RPMI7951 (cell line): ENCODE results near the gene TRPT1. TPM values are rescaled to one million over a fixed set of nuclear protein-coding genes. Genes with fewer than 3 reads are reported as not detected.
A peak's percentile ranks its signal among the peaks of the same experiment; 100 is the strongest.

ENCODE experiments used
- DNase-seq: peaks from one replicate; pipeline ENCODE4 v3.0.0-alpha.2; 2012; ENCODE audit warnings: low read depth
- total RNA-seq: library from RNA; depleted of rRNA; stranded (reverse); fragments of >200 nt; shearing (Covaris generic); gene quantifications from 2 replicates; pipeline ENCODE4 v1.2.3, GENCODE V29; 2014

TRPT1 gene
- total RNA-seq, 1 experiment from 2014 or later = 67.2 TPM

DNA sequence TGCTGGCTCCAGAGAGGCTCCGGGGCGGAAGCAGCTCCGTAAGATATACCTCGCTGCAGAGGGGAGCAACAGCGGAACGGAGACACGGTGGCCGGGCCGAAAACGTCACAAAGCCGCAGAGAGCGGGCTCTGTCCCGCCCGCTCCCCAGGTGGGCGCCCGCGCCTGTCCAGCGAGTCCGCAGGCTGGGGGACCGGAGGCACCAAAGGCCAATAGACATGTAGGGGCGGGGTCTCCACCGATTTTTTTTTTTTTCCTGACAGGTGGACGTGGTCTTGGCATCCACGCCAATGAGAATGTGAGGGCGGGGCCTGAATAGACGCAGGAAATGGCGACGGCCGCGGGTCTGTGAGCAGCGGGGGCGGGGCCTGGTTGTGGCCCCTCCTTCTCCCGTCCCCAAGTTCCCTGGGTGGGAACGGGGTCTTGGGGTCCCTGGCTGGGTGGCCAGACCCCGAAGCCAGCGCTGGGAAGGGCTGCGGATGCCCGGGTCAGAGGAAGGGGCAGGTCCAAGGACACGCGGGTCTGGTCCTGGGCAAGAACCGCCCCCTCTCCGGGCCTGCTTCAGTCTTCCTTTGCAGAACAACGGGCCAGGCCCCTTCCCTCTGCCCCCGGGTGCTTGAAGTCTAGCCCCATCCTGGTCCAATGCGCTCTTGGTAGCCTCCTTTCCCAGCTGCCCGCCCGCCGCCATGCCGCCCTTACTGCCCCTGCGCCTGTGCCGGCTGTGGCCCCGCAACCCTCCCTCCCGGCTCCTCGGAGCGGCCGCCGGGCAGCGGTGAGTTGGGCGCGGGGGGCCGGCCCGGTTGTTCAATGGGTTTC is 4.4 kb upstream of the TRPT1 start, which contains the start of gene DNAJC4:
Gene DNAJC4, plus strand, starts transcription at position 378 of the 814 bp plus-strand sequence. Its CDS starts 307 bp downstream, at position 685.
- peak; percentile 85 for DNase-seq

DNA sequence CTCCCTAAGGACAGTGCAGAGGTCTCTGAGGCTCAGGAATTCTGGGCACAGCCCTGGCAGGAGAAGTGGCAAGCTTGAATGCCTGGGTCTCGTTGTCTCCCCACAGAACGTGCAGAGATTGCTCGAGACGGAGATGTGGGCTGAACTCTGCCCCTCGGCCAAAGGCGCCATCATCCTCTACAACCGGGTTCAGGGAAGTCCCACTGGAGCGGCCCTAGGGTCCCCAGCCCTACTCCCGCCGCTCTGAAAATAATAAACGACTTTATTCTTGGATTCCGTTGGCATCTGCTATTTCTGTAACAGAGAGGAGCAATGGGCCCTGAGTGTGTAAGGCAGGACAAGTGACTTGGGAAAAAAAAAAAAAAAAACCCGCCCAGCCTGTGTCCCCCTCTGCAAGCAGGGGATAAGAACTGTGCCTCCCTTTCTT is 3.8 kb upstream of the TRPT1 start:
- no peak for DNase-seq

DNA sequence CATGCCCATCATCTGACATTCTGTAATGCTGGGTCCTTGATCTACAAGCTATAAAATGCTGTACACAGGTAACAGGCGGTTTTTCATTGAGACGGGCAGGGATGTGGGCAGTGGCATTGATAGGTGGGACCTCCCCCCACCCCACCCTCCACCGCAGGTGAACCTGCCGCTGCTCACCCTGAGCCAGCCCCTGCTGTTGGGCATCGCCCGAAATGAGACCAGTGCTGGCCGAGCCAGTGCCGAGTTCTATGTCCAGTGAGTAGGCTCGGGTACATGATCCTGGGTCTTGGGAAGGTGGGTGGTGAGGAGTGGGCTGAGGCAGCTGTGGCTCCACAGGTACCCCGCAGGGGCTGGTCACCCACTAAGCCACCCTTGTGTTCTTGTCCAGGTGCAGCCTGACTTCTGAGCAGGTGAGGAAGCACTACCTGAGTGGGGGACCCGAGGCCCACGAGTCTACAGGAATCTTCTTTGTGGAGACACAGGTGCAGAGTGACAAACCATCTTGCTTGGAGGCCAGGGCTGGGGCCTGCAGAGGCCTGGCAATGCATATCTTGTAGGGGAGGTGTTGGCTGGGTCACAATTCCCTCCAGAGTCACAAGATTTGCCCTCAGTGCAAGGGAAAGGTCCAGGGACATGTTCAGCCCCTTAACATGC is 3.2 kb upstream of the TRPT1 start:
- no peak for DNase-seq

DNA sequence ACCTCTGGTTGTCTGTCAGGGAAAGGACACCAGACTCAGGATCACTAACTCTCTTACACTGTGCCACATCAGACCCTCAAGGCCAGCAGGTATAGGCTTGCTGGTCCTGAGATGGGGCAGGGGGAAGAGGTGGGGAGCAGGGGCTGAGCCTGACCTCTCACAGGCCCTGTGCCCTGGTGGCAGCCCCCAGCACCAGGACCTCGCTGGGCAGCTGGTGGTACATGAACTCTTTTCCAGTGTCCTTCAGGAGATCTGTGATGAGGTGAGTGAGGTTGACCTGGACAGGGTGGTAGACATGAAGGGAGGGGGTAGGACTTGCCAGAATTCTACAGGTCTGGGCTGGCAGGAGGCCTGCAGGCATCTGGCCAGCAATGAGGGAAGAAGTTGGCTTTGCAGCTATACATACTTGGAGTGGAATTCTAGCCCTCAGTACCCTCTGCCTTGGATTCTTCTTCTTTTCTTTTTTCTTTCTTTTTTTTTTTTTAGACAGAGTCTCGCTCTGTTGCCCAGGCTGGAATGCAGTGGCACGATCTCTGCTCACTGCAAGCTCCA is 1.5 kb upstream of the TRPT1 start:
- DNase-seq = no peak

DNA sequence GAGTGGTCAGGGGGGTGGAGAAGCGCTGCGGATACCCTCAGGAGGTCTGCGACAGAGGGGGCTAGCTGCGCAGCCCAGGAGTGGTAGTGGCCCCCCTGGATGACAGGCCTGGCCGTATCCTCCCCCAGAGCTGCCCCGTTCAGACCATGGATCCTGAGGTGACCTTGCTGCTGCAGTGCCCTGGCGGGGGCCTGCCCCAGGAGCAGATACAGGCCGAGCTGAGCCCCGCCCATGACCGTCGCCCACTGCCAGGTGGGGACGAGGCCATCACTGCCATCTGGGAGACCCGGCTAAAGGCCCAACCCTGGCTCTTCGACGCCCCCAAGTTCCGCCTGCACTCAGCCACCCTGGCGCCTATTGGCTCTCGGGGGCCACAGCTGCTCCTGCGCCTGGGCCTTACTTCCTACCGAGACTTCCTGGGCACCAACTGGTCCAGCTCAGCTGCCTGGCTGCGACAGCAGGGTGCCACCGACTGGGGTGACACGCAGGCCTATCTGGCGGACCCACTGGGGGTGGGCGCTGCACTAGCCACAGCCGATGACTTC is 593 bp upstream of the TRPT1 start:
- peak; percentile 50 for DNase-seq

DNA sequence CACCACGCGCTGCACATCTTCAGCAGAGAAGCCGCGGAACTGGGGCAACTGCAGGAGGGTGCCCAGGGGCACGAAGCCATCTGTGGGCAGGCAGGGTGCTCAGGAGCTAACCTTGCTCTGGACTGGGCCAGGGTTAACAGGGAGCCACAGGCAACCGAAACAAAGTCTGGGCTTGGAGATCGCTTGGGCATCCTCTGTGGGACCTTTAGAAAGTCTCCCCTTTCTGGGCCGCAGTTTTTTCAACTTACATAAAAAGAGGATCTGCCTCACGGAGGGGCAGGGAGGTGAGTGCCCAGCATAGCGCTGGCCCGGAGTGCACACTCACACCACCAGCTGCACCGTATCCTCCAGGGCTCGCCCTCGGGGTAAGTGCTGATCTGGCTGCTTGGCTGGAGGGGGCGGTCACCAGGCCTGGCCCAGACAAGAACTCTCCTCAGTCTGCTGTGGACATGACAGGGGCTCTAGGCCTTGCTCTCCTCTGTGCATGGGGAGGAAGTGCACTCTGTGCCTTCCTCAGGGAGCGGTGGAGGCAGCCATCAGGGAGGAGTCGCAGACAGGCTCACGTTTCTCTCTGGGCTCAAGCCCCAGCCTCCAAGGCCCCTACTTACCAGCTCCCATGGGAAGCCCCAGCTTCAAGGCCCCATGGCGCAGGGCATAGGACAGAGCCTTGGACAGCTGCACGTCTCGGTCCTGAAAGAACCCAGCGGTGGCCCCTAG is 937 bp downstream of the TRPT1 start:
- peak; percentile 32 for DNase-seq

DNA sequence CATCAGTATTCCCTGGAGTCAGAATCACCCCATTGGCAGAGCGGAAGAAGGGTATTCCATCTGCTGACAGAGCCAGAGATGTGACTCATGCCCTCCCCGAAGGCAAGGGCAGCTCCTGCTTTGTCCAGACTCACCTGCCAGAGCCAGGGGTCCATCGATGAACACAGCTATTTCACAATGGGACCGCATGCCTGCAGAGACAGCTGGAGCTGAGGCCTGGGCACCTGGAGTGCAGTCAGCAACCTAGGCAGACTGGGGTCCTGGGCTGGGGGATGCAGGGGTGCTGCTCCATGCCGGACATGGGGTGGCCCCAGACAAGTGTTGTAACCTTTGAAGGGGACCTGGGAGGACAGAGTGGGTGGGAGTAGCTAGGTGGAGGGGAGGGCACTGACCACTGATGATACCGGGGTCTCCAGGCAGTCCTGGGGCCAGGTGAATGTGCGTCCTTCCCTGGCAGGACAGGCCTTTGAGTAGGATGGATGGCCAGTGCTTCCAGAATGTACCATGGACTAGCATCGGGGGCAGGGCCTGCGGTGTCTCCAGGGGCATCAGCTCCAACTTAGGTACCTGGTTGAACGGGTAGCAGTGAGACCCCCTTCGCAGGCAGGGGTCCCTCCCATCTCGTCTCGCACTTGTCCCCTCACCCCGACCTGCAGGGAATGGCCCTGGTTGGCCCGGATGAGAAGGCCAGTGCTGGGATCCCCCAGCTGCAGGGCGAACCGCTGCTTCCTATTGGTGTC is 1.7 kb downstream of the TRPT1 start:
- peak; percentile 74 for DNase-seq

DNA sequence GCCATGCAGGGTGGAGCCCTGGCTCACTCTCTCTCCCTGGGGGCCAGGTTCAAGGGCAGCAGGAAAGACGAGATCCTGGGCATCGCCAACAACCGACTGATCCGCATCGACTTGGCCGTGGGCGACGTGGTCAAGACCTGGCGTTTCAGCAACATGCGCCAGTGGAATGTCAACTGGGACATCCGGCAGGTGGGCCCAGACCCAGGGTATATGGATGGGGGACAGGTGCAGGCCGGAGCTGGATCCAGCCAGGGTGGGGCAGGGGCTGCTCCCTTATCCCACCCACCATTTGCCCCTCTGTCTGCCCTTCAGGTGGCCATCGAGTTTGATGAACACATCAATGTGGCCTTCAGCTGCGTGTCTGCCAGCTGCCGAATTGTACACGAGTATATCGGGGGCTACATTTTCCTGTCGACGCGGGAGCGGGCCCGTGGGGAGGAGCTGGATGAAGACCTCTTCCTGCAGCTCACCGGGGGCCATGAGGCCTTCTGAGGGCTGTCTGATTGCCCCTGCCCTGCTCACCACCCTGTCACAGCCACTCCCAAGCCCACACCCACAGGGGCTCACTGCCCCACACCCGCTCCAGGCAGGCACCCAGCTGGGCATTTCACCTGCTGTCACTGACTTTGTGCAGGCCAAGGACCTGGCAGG is 2.9 kb downstream of the TRPT1 start:
- no peak for DNase-seq

DNA sequence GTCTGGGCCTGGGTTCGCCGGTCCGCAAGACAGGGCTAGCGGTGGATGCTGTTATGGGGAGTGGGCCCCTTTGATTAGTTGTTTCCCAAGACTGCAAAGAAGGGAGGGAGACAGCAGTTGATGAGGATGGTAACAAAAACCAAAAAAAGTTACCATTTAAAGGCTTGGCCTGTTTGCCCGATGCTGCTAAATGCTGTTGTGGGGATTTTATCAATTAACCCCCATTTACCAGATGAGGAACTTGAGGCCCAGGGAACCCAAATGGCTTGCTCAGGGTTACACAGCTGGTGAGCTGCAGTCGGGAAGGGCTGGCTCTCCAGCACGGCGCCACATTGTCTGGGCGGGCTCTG is 3.4 kb downstream of the TRPT1 start:
- no peak for DNase-seq

DNA sequence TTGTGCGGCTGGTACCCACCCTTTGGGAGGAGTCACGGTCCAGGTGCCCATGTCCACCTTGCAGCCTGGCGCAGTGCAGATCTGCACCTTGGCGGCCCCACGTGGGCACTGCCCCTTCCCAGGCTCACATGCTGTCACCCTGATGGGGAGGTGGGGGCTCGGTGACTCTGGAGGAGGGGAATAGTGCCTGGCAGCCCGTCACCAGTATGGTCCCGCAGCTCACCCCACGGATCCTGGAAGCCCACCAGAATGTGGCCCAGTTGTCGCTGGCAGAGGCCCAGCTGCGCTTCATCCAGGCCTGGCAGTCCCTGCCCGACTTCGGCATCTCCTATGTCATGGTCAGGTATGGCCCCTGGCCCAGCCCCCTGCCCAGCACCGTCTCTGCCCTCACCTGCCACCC is 5.2 kb downstream of the TRPT1 start:
- no peak for DNase-seq

DNA sequence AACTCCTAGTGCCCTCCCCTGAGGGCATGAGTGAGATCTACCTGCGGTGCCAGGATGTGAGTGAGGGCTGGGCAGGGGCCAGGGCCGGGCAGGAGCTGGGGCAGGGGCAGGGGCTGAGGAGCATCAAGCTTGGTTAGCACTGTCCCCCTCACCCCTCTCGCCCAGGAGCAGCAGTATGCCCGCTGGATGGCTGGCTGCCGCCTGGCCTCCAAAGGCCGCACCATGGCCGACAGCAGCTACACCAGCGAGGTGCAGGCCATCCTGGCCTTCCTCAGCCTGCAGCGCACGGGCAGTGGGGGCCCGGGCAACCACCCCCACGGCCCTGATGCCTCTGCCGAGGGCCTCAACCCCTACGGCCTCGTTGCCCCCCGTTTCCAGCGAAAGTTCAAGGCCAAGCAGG is 5.7 kb downstream of the TRPT1 start:
- DNase-seq = no peak

DNA sequence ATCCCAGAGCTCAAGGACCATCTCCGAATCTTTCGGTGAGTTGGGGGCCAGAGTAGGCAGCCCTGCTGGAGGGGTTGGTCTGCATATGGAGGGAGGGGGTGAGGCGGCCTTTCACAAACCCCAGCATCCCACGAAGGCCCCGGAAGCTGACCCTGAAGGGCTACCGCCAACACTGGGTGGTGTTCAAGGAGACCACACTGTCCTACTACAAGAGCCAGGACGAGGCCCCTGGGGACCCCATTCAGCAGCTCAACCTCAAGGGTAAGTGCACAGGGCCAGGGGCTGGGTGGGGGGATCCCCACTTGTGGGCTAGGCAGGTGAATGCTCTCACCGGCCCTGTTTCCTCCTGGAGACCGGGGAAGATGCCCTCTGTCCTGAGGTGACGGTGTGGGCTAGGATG is 6.2 kb downstream of the TRPT1 start:
- no peak for DNase-seq

DNA sequence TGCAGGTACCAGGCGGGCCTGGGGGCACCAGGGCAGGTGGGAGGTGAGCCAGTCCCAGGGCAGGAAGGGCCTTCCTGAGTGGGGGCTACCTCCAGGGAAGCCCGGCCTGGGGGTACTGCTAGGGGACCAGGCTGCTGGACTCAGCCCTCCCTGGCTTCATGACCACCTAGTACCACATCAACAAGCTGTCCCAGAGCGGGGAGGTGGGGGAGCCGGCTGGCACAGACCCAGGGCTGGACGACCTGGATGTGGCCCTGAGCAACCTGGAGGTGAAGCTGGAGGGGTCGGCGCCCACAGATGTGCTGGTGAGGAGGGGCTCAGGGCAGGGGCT is 6.7 kb downstream of the TRPT1 start:
- no peak for DNase-seq

DNA sequence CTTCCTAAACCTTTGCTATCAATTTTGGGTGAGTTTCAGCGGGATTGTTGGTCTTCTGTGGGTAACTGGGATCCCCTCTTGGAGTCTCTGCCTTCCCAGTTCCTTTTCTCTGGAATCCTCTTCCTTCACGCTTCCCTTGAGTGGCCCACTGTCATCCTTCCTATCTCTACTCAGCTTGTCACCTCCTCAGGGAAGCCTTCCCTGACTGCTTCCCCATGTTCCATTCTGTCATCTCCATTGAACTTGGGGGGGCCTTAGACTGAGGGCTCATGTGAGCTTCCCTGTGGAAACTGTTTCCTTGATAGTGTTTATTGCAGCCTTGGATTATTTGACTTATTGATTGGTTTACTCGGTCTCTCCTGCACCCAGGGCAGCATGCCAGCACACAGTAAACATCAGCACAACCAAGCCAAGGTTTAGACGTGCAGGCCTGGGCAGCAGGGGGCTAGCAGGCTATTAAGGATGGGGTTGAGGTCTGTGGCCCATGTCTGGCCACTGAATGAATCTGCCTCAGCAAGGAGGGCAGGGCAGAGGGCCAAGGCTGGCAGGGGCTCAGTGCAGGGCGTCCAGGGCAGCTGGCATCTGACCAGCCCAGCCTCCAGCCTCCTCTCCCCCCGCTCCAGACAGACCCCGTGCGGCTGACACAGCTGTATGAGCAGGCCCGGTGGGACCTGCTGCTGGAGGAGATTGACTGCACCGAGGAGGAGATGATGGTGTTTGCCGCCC is 7.2 kb downstream of the TRPT1 start:
- DNase-seq = no peak

DNA sequence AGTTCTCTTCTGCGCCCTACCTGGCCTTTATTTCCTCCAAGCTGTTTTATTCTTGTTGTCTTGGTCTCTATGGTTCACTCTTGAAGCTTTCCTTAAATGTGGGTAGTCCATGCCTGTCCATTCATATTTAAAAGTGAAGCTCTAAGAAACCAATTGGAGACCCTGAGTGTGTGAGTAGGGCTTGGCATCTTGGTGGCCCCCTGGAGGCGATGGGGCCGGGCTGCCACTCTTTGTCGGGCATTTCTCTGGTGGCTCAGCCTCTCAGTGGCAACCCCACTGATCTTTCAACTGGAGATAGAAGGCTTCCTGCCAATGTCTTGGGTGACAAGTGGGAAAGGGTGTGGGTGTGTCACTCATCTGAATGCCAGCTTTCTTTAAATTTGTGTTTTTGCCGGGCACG is 9.1 kb downstream of the TRPT1 start:
- no peak for DNase-seq

DNA sequence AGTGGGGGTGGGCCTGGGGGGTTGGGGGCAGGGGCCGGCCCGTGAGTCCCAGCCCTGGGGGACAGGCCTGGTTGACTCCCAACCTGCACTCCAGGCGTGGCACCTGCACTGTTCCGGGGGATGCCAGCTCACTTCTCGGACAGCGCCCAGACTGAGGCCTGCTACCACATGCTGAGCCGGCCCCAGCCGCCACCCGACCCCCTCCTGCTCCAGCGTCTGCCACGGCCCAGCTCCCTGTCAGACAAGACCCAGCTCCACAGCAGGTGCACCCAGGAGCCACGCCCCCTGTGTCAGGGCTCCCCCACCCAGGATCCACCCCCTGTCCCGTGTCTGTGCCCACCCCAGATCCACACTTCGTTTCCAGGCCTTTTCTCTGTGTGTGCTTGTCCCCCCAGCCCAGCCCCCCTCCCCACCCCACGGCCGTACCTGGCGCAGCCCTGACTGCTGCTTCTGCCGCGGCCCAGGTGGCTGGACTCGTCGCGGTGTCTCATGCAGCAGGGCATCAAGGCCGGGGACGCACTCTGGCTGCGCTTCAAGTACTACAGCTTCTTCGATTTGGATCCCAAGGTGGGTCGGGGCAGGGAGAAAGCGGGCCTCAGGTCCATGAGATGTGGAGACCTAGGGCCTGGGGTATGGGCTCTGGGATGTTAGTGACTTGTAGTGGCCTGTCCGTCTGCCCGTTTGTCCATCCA is 14.7 kb downstream of the TRPT1 start:
- DNase-seq = no peak

DNA sequence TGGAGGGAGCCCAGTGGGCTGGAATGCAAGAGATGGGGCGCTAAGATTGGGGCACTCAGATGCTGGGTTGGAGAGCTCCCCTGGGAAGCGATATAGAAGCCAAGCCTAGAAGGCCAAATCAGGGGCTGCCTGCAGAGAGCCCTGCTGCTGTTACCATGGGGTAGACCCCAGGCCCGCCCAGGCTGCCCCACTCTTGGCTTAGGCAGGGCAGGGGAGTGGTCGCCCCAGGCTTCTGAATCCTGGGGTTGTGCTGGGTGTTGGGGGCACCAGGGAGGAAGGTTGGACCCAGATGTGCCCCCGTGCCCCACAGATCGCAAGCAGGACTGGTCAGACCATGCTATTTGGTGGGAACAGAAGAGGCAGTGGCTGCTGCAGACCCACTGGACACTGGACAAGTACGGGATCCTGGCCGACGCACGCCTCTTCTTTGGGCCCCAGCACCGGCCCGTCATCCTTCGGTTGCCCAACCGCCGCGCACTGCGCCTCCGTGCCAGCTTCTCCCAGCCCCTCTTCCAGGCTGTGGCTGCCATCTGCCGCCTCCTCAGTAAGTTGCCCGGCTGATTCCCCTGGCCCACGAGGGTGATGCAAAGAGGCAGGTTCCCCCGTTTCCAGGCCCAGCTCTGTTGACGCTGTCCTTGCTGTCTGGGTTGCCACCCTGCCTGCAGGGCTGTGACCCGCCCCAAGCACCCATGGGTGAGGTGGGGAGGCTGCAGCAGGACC is 15.5 kb downstream of the TRPT1 start:
- no peak for DNase-seq

DNA sequence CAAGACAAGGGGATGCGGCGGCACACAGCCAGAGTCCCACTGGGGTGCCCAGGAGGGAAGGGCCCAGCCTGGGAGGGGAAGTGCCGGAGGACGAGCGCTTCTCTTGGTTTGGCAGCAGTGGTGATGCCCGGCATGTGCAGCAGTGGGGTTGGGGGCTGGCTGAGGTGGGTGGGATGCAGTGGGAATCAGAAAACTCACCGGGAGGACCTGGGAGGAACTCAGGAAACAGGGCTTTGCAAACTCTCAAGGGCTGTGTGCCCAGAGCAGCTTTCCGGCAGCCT is 16.5 kb downstream of the TRPT1 start:
- no peak for DNase-seq

DNA sequence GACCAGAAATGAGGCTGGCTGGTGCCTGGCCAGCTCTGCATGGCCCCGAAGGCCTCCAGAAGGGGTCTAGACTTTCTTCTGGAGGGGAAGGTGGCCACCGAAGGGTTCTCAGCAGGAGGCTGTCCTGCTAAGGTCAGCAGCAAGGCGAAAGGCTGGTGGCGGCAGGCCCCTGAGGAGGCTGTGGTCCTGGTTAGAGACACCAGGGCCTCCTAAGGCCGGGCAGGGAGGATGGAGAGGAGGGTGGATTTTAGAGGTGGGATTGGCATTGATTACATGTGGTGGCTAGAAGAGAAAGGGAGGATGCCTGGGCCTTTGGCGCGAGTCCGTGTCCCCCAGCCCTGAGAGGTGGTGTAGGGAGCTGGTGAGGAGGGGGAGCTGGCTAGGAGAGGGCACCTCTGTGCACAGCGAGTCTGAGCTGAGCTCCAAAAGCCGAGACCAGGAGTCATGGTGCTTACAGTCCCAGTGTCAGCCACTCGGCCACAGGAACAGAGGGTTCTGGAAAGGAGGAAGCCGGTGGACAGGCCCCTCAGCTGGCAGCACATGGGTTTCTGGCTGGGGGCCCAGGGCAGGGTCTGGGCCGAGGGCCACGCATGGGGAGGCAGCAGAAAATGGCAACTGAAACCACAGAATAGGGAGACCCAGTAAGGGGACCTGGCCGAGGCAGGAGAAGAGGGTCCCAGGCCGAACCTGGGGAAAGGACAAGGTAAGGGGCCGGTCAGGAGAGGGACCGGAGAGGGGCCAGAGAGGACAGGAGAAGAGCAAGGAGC is 17.0 kb downstream of the TRPT1 start:
- DNase-seq = no peak
